Peyer's patch (tissue), 4 donors: ENCODE data around the gene GPC6.

Experiments
- POLR2A ChIP-seq, 2 donors: fragments of 450-650 bp; IDR thresholded peaks; one replicate each; pipeline ENCODE4 v1.5.1; 2017; ENCODE audit warnings: antibody characterized with exemption in 2 of 2, mild to moderate bottlenecking in 2 of 2, moderate library complexity in 2 of 2
- TF ChIP-seq, protein P1 (sequence below), 6 experiments: fragments of 450-650 bp in 4 of 6; fragments of 200-600 bp in 2 of 6; sonication (generic) in 1 of 6; IDR thresholded peaks; one replicate each; pipeline ENCODE4 v1.5.1; 2017 to 2019; ENCODE audit warnings: antibody characterized with exemption in 6 of 6, mild to moderate bottlenecking in 3 of 6, moderate library complexity in 1 of 6

DNA sequence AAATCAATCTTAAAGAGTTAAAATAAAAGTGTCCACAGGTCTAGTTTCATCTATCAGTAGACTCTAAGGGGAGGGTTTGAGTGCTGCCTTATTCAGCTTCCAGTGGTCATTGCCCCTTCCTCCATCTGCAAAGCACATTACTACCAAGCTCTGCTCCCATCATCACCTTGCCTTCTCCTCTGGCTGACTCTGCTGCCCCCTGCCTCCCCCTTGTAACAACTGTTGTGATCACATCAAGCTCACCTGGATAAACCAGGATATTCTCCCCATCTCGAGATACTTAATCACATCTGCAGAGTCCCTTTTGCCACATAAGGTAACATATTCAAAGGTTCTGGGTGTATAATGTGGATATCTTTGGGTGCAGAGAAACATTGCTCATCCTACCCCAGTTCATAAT, 43.3 kb upstream of the GPC6 start:
- TF ChIP-seq, protein P1, sequence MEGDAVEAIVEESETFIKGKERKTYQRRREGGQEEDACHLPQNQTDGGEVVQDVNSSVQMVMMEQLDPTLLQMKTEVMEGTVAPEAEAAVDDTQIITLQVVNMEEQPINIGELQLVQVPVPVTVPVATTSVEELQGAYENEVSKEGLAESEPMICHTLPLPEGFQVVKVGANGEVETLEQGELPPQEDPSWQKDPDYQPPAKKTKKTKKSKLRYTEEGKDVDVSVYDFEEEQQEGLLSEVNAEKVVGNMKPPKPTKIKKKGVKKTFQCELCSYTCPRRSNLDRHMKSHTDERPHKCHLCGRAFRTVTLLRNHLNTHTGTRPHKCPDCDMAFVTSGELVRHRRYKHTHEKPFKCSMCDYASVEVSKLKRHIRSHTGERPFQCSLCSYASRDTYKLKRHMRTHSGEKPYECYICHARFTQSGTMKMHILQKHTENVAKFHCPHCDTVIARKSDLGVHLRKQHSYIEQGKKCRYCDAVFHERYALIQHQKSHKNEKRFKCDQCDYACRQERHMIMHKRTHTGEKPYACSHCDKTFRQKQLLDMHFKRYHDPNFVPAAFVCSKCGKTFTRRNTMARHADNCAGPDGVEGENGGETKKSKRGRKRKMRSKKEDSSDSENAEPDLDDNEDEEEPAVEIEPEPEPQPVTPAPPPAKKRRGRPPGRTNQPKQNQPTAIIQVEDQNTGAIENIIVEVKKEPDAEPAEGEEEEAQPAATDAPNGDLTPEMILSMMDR (IDR thresholded peaks at IDR 0.05), result no peak
- no peak for TF ChIP-seq POLR2A (IDR thresholded peaks at IDR 0.05)
